ENCODE data around the gene OLFM3.

OLFM3 gene

DNA sequence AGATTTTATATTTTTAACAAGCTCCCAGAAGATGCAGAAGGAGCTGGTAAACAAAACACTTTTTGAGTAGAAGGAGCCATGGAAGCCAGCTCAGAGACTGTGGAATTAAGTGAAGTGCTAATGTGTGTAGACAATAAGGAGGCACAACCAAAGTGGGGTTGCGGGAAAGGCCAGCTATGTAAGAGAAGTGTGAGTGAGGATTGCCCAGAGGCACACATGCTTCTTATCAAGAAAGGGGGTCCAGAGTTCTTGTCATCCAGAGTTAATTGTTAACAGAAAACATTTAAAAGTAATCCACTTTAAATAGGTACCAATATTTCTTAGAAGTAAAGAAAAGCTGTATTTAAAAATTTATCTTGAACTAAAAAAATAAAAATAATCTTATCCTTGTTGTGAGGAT is 136.8 kb downstream of the OLFM3 start:
- no peak for DNase-seq (ENCODE audit: low spot score)
- in situ Hi-C loops (cut with MboI; ENCODE audit: low sequenced_read_pairs, unreplicated experiment), result no loop called here
- no peak for TF ChIP-seq CTCF (IDR thresholded peaks at IDR 0.05; ENCODE audit: borderline replicate concordance, control extremely low read depth, extremely low read depth, insufficient read depth, missing control alignments)

DNA sequence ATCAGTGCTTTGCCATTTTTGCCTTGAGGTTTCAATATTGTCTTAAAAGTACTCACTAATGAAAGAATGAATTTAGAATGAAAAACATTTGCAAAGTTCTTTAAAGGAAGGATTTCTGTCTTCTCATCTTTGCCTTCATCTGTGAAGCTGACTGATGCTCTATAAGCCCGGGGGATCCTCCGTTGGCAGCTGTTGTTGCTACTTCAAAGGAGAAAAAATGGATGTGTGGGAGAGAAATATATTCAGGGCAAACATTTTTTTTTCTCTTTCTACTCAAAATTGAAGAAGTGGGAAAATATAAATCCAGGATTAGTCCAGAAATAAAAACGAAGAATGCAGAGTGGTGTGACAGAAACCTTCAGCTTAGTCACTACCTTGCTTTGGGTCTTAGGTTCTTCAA is 142.5 kb downstream of the OLFM3 start:
- no peak for DNase-seq (ENCODE audit: low spot score)
- TF ChIP-seq CTCF (IDR thresholded peaks at IDR 0.05; ENCODE audit: borderline replicate concordance, control extremely low read depth, extremely low read depth, insufficient read depth, missing control alignments), result no peak
- in situ Hi-C loops (cut with MboI; ENCODE audit: low sequenced_read_pairs, unreplicated experiment), result no loop called here

- TF ChIP-seq CTCF (IDR thresholded peaks at IDR 0.05; ENCODE audit: borderline replicate concordance, control extremely low read depth, extremely low read depth, insufficient read depth, missing control alignments), result no peak
- in situ Hi-C loops (cut with MboI; ENCODE audit: low sequenced_read_pairs, unreplicated experiment), result no loop called here
- DNase-seq (ENCODE audit: low spot score), result no peak
Measured at GRCh38 chr1:101852936-101853335, 143.8 kb downstream of the OLFM3 start.

DNA sequence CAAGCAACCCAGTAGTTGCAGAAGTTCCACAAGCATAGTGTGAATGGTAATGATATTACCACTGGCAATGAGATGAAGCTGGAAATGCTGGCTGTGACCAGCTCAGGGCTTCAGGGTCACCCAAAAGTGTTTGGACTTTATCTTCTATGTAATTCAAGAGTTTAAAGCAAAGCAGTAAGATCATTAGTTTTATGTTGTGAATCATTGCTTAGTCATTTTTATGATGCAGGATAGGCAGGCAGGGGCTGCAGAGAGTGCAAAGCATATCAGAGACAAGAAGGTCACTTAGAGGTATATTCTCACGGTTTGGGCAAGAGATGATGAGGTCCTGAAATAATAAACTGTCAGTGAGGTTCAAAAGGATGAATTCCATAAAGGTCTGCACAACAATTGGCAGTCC is 147.4 kb downstream of the OLFM3 start:
- DNase-seq (ENCODE audit: low spot score), result no peak
- in situ Hi-C loops (cut with MboI; ENCODE audit: low sequenced_read_pairs, unreplicated experiment), result no loop called here
- no peak for TF ChIP-seq CTCF (IDR thresholded peaks at IDR 0.05; ENCODE audit: borderline replicate concordance, control extremely low read depth, extremely low read depth, insufficient read depth, missing control alignments)

- DNase-seq (ENCODE audit: low spot score), result no peak
- in situ Hi-C loops (cut with MboI; ENCODE audit: low sequenced_read_pairs, unreplicated experiment), result no loop called here
- no peak for TF ChIP-seq CTCF (IDR thresholded peaks at IDR 0.05; ENCODE audit: borderline replicate concordance, control extremely low read depth, extremely low read depth, insufficient read depth, missing control alignments)
Measured at GRCh38 chr1:101847626-101848025, 149.1 kb downstream of the OLFM3 start.

- in situ Hi-C loops (cut with MboI; ENCODE audit: low sequenced_read_pairs, unreplicated experiment), result no loop called here
- no peak for DNase-seq (ENCODE audit: low spot score)
Measured at GRCh38 chr1:101846820-101847219, 149.9 kb downstream of the OLFM3 start.

More at GRCh38 chr1:101846820-101847219, 149.9 kb downstream of the OLFM3 start:
- TF ChIP-seq CTCF (IDR thresholded peaks at IDR 0.05; ENCODE audit: borderline replicate concordance, control extremely low read depth, extremely low read depth, insufficient read depth, missing control alignments), result no peak
